Measurements from ENCODE around the gene GJD3. TPM values are rescaled to one million over a fixed set of nuclear protein-coding genes. Genes with fewer than 3 reads are reported as not detected.

Gene GJD3
- total RNA-seq, 2 experiments from 2014 or later: not detected

DNA sequence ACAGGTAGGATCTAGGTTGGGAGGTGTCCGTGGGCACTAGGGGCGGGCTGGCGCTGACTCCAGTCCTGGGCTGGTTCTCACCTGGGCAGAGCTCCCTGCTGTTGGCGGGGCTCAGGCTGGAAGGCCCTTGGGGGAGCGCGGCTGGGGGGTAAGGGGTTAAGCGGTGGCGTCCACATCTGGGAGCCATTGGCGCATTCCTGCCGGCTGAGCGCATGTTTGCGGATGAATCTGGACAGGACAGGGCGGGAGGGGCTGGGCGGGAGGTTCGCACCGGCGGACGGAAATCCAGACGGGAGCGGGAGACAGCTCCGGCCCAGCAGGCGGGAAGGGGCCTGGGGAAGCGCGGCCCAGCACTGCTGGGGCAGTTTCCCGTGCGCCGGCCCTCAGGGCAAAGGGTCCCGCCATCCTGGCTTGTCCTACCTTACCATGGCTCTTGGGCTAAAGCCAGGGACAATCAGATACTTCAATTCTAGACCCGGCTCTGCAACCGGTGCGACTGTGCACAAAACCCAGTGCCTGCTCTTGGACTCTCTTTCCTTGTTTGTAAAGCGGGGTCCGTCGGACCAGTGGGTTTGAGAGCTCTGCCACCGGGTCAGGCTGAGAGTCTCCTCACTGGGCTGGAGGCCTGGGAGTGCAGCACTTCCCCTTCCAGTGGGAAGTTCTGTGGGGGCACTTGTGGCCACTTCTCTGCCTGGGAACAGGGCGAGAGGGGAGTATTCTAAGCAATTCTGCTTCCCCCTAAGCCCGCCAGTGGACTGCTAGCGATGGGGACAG lies 47.8 kb downstream of the GJD3 start:
- H3K27ac ChIP-seq (ENCODE audit: low read depth in 1 of 2, low read length in 2 of 2): no peak overlapping the region
- DNase-seq: no peak
- intact Hi-C loops (cut with DNase I, micrococcal nuclease): loop anchor here (1.0 to 2.0 kb wide), 3 partner anchors 14 to 29 kb away; partner anchors contain the start of gene CDC6 (in 1 of the 2)
- no peak overlapping the region for H3K4me3 ChIP-seq (ENCODE audit: low read length)
- ChIA-PET CTCF (interaction anchor here (0.6 to 4.7 kb wide), 16 partner anchors 9 to 263 kb away, joined by 3 to 30 read pairs (median 4); partner anchors contain the start of genes MED24 and TOP2A), POLR2A (interaction anchor here (0.8 to 4.2 kb wide), 14 partner anchors 9 to 1372 kb away, joined by 3 to 34 read pairs (median 5); partner anchors contain the start of genes EIF1 and RARA)
- Mint-ChIP-seq H3K27me3 (no peaks in the 10 kb centered on the region), H3K4me1 (ENCODE audit: low read depth) (peaks cover 76% of the 10 kb centered on the region), H3K27ac (peak overlapping the region; percentile 99), H3K4me3 (peak overlapping the region; percentile 95), H3K9me3 (no peaks in the 10 kb centered on the region), H3K36me3 (ENCODE audit: low read depth) (peaks cover 25% of the 10 kb centered on the region)
- H3K27me3 ChIP-seq (ENCODE audit: control insufficient read depth in 1 of 2, insufficient read depth in 2 of 2, low read length in 2 of 2): no peaks in the 10 kb centered on the region
- TF ChIP-seq, protein P1, sequence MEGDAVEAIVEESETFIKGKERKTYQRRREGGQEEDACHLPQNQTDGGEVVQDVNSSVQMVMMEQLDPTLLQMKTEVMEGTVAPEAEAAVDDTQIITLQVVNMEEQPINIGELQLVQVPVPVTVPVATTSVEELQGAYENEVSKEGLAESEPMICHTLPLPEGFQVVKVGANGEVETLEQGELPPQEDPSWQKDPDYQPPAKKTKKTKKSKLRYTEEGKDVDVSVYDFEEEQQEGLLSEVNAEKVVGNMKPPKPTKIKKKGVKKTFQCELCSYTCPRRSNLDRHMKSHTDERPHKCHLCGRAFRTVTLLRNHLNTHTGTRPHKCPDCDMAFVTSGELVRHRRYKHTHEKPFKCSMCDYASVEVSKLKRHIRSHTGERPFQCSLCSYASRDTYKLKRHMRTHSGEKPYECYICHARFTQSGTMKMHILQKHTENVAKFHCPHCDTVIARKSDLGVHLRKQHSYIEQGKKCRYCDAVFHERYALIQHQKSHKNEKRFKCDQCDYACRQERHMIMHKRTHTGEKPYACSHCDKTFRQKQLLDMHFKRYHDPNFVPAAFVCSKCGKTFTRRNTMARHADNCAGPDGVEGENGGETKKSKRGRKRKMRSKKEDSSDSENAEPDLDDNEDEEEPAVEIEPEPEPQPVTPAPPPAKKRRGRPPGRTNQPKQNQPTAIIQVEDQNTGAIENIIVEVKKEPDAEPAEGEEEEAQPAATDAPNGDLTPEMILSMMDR (IDR thresholded peaks at IDR 0.05): no peak
- H3K9me3 ChIP-seq (ENCODE audit: control insufficient read depth in 1 of 2, insufficient read depth in 1 of 2, low read length in 2 of 2): no peaks in the 10 kb centered on the region
- no peak for ATAC-seq (ENCODE audit: poor library complexity)
- peaks cover 82% of the 10 kb centered on the region for H3K4me1 ChIP-seq (ENCODE audit: insufficient read depth, low read length)
- H3K36me3 ChIP-seq (ENCODE audit: insufficient read depth, low read length): no peaks in the 10 kb centered on the region

DNA sequence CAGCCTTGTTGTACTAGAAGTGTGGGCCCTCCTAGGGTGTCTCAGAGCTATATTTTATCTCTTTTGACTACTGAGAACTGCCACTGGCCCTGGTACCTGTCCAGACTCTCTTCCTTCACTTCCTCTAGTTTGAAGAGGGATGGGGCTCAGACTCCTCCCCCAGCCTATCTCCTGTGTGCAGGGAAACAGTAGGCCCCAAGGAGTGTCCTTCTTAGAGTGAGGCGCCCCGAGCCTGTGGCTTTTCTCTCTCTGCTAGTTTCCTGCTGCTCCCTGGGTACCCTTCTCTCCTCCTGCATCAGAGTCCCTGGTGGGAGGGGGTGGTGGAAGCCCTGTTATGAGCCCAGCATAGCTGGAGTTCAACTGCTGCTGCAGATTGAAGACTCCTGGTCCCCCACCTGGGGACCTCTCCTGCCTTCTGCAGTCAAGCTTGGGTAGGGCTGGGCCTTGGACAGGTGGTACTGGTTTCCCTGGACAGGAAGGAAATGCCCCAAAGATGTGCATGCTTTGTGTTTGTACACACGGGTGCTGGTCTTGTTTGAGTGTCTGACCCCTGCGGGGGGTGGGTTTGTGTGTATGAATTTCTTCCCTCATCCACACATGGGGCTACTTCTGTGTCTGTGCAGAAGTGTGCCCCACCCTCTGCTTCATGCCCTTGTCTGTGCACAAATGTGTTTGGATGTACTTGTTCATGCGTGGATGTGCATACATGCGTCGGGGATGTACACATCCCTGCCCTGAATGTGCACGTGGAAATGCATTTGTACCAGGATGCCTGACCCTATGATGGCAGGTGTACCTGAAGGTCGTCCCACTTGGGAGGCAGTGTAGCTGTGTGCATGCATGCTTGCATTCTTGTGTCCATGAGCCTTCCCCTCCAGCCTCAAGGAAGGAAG lies 48.6 kb downstream of the GJD3 start:
- peak overlapping the region; percentile 18 for H3K27ac Mint-ChIP-seq
- H3K36me3 Mint-ChIP-seq (ENCODE audit: low read depth): peaks cover 23% of the 10 kb centered on the region
- peaks cover 76% of the 10 kb centered on the region for H3K4me1 Mint-ChIP-seq (ENCODE audit: low read depth)
- Histone ChIP-seq H3K4me1 (ENCODE audit: insufficient read depth, low read length) (peaks cover 82% of the 10 kb centered on the region), H3K36me3 (ENCODE audit: insufficient read depth, low read length) (no peaks in the 10 kb centered on the region), H3K9me3 (ENCODE audit: control insufficient read depth in 1 of 2, insufficient read depth in 1 of 2, low read length in 2 of 2) (no peaks in the 10 kb centered on the region), H3K27ac (ENCODE audit: low read depth in 1 of 2, low read length in 2 of 2) (no peak overlapping the region), H3K4me3 (ENCODE audit: low read length) (no peak overlapping the region), H3K27me3 (ENCODE audit: control insufficient read depth in 1 of 2, insufficient read depth in 2 of 2, low read length in 2 of 2) (no peaks in the 10 kb centered on the region)
- intact Hi-C loops (cut with DNase I, micrococcal nuclease): loop anchor here (2.0 kb wide), 2 partner anchors 13 to 27 kb away; no protein-coding TSS in a partner anchor
- CTCF ChIA-PET: interaction anchor here (1.0 to 2.9 kb wide), 6 partner anchors 13 to 102 kb away, joined by 3 to 27 read pairs (median 5); partner anchors contain the start of gene TOP2A
- TF ChIP-seq, protein P1 (IDR thresholded peaks at IDR 0.05): no peak
- DNase-seq (peak in 1 of 14 experiments; percentile 22), ATAC-seq (ENCODE audit: poor library complexity) (no peak)
- H3K27me3 Mint-ChIP-seq: no peaks in the 10 kb centered on the region
- H3K4me3 Mint-ChIP-seq: peak overlapping the region; percentile 74
- POLR2A ChIA-PET: interaction anchor here (1.1 to 4.2 kb wide), 5 partner anchors 7 to 164 kb away, joined by 3 to 34 read pairs (median 8); partner anchors contain the start of gene RARA
- H3K9me3 Mint-ChIP-seq: no peaks in the 10 kb centered on the region

DNA sequence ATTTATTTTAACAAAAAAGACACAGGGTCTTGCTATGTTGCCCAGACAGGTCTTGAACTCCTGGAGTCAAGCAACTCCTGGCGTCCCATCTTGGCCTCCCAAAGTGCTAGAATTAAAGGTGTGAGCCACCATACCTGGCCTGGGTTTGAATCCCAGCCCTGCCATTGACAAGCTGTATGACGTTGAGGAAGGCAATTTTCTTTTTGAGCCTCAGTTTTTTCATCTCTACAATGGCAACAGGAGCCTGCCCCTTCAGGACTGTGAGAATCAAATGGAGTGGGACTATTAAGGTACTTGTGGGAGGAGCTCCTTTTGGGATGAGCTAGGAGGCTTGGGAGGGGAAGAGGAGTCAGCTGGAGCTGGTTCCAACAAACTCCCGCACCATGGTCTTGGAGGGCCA lies 49.3 kb downstream of the GJD3 start:
- Mint-ChIP-seq H3K9me3 (no peaks in the 10 kb centered on the region), H3K36me3 (ENCODE audit: low read depth) (peaks cover 19% of the 10 kb centered on the region), H3K4me1 (ENCODE audit: low read depth) (peaks cover 75% of the 10 kb centered on the region), H3K27me3 (no peaks in the 10 kb centered on the region), H3K27ac (peak overlapping the region; percentile 18), H3K4me3 (no peak overlapping the region)
- no peak for DNase-seq
- POLR2A ChIA-PET: interaction anchor here (1.1 to 4.2 kb wide), 5 partner anchors 7 to 165 kb away, joined by 3 to 34 read pairs (median 8); partner anchors contain the start of gene RARA
- no peak overlapping the region for H3K27ac ChIP-seq (ENCODE audit: low read depth in 1 of 2, low read length in 2 of 2)
- H3K36me3 ChIP-seq (ENCODE audit: insufficient read depth, low read length): no peaks in the 10 kb centered on the region
- H3K9me3 ChIP-seq (ENCODE audit: control insufficient read depth in 1 of 2, insufficient read depth in 1 of 2, low read length in 2 of 2): no peaks in the 10 kb centered on the region
- CTCF ChIA-PET: interaction anchor here (0.9 to 2.9 kb wide), 5 partner anchors 11 to 43 kb away, joined by 3 to 27 read pairs (median 4); no protein-coding TSS in a partner anchor
- no peak overlapping the region for H3K4me3 ChIP-seq (ENCODE audit: low read length)
- H3K27me3 ChIP-seq (ENCODE audit: control insufficient read depth in 1 of 2, insufficient read depth in 2 of 2, low read length in 2 of 2): no peaks in the 10 kb centered on the region
- TF ChIP-seq, protein P1 (IDR thresholded peaks at IDR 0.05): no peak
- no peak for ATAC-seq (ENCODE audit: poor library complexity)
- peaks cover 80% of the 10 kb centered on the region for H3K4me1 ChIP-seq (ENCODE audit: insufficient read depth, low read length)
- intact Hi-C loops (cut with DNase I, micrococcal nuclease): no loop called here

Measured in CD4-positive, alpha-beta T cell (primary cell).